Activated CD4-positive, alpha-beta T cell treated with anti-CD3 and anti-CD28 coated beads for 48 hours (primary cell): ENCODE data around the gene CAPN7.
"Not testable (repeated sequence)": the region's sequence is repeated elsewhere in the genome, so short reads cannot be mapped to it uniquely, and the experiment has no call there.

ENCODE experiments used
- DNase-seq: peaks from one replicate; pipeline ENCODE4 v3.0.0-alpha.2; 2020

Gene CAPN7

GRCh38 chr3:15205934-15206661 is at the start of gene CAPN7:
TSS of gene CAPN7 (plus strand) at chr3:15206246. CDS start at chr3:15206496, 250 bp downstream.
- DNase-seq, result peak; percentile 95

GRCh38 chr3:15157441-15157840 is 48.6 kb upstream of the CAPN7 start:
- DNase-seq, result no peak

- no peak for DNase-seq
Observed at GRCh38 chr3:15159501-15160136, 46.4 kb upstream of the CAPN7 start.

DNA sequence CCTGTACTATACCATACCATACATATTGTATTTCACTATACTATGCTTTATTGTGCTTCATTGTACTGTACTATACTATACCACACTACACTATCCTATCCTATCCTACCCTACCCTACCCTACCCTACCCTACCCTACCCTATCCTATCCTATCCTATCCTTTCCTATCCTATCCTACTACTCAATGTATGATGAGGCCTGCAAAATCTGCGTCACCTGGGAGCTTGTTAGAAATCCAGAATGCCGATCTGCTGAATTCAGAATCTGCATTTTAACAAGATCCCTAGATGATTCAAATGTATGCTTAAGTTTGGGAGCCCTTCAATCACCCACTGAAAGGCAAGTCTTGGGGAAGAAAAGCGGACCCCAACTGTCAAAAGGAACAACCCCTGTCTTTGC is 45.4 kb upstream of the CAPN7 start:
- no peak for DNase-seq

DNA sequence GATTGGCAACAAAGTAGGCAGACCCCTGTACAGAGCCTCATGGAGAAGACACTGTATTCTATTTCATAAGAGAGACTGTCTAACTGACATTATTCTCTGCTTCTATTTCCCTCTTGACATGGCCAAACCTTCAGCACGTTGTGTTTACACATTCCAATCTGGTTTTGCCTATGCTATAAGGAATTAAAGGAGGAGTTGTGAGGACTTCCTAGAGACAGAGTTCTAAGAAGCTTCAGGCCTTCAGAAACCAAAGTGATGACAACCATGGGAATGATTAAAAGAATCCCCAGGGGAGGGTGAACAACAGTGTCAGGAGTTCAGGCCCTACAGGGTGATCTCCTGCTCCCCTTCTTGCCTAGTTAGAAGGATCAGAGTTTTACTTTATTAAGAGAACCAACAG is 44.9 kb upstream of the CAPN7 start:
- no peak for DNase-seq

DNA sequence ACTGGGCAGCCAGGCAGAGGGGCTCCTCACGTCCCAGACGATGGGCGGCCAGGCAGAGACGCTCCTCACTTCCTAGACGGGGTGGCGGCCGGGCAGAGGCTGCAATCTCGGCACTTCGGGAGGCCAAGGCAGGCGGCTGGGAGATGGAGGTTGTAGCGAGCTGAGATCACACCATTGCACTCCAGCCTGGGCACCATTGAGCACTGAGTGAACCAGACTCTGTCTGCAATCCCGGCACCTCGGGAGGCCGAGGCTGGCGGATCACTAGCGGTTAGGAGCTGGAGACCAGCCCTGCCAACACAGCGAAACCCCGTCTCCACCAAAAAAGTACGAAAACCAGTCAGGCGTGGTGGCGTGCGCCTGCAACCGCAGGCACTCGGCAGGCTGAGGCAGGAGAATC is 42.4 kb upstream of the CAPN7 start:
- DNase-seq, result not testable (repeated sequence)

DNA sequence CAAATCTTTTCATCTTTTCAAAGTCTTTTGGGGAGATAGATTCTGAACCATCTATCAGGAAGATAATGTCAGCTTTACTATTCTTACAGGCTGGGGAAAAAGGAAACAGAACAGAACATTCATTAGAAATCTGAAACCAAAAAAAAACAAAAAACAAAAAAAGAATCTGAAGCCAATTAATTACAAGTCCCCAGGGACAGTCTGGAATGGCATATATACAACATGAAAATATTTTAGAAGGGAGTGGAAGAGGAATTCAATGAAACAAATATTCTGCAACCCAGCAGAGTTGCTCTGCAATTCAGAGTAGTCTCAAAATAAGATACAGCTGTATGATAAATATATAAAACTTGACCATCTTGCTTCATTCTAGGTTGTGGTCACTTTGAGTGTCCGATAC is 41.7 kb upstream of the CAPN7 start:
- DNase-seq, result no peak

DNA sequence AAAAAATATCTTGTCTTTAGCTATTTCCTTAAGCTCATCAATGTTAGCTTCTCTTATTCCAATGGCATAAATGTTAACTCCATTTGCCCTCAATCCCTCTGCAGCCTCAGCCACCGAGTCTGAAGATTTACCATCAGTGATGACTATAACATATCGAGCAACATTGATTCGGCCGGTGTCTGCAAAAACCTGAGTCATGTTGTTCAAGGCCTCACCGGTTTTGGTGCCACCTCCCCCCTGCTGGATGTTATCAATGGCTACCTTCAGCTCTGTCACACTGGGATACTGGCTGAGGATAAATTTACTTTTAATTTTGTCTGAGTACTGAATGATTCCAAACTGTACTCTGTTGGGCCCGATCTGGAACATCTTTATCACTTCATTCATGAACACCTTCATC is 41.0 kb upstream of the CAPN7 start:
- DNase-seq, result no peak

DNA sequence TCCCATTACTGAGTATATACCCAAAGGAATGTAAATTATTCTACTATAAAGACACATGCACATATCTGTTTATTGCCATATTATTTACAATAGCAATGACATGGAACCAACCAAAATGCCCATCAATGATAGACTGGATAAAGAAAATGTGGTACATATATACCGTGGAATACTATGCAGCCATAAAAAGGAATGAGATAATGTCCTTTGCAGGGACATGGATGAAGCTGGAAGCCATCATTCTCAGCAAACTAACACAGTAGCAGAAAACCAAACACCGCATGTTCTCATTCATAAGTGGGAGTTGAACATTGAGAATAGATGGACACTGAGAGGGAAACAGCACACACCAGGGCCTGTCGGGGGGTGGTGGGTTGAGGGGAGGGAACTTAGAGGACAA is 39.7 kb upstream of the CAPN7 start:
- not testable (repeated sequence) for DNase-seq

DNA sequence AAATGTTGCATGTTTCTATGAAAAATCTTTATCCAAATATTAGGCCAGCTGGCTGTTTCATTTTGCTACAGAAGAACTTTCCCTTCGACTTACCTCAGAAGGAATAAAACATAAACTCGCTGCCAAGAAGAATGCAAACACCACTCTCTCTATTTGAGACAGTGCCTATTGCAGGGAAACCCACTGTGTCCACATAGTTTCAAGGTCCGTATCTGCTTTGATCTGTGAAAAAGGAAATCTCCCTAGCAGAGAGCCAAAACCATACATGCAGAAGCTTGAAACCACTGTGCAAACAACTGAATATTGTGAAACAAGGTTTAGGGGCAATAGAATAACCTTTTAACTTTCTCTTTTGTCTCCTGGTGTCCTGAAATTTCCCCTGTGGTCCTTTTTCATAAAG is 35.0 kb upstream of the CAPN7 start:
- DNase-seq, result no peak

GRCh38 chr3:15172806-15173205 is 33.2 kb upstream of the CAPN7 start:
- DNase-seq, result no peak

GRCh38 chr3:15174953-15175352 is 31.1 kb upstream of the CAPN7 start:
- DNase-seq, result no peak

GRCh38 chr3:15175605-15176004 is 30.4 kb upstream of the CAPN7 start:
- DNase-seq, result no peak

DNA sequence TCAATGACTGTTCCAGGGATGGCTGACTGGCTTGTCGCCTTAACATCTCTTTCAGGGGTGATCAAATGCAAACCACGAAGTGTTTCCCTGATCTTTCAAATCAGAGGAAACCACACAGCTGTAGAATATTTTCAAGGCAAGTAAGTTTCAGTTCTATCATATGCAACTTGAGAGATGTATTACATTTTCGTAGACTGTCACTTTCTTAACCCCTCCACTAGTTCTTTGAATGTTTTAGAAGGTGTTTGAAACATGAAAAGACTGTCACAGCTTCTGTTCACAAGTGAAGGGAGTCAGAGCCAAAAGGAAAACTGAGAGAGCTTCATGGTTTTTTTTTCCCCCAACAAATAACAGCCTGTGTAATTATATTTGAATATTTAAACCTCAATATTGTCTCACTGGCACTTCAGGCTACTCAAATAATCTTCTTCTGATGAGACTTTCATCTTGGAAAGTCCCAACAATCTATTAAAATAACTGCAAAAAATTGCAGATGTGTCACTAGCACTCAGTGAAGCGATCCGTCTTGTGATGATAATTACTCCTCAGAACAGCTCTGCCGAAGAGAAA is 25.9 kb upstream of the CAPN7 start:
- no peak for DNase-seq

GRCh38 chr3:15181511-15181910 is 24.5 kb upstream of the CAPN7 start:
- DNase-seq, result no peak

DNA sequence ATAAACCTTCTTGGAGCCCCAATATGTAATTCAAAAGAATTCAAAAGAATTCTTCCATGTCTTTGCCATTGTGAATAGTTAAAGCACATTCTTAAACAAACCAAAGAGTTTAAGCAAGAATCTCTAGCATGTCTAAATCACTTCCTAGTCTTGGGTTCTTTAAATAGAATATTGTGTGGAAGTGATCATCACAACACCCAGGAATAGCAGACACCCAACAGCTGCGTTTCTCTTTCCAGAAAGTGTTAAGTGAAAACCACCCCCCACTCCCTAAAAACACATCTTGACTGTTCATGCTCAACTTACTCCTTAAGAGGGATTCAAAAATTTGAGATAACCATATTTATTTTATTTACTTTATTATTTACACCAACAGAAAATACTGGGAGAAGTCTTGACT is 24.1 kb upstream of the CAPN7 start:
- DNase-seq, result no peak

DNA sequence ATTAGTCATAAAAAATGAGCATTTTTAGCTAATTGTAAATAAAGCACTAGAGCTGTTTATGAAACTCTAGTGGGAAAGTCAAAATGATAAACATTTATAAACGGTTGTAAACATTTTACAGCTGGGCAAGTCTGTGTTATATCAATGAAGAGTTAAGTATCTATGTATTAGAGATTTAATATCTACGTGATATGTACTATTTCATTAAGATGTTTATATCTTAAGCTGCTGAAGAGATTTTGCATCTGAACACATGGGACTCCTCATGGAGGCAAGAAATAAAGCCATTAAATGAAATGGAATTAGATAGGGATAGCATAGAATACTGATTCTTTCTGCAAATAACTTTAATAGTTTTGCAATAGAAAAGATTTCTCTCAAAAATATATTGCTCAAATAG is 23.0 kb upstream of the CAPN7 start:
- DNase-seq, result no peak

DNA sequence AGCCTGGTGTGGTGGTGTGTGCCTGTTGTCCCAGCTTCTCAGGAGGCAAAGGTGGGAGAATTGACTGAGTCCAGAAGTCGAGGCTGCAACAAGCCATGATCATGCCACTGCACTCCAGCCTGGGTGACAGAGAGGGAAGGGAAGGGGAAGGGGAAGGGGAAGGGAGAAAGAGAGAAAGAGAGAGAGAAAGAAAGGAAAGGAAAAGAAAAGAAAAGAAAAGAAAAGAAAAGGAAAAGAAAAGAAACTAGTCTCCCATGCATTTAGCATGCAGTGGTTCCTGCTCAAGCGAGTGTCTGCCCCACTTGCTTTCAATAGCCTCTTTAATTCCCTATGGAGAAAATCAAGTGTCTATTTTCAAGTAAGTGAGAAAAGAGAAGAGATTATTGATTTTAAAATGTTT is 20.6 kb upstream of the CAPN7 start:
- DNase-seq, result no peak

- no peak for DNase-seq
Observed at GRCh38 chr3:15186101-15186476, 20.0 kb upstream of the CAPN7 start.

DNA sequence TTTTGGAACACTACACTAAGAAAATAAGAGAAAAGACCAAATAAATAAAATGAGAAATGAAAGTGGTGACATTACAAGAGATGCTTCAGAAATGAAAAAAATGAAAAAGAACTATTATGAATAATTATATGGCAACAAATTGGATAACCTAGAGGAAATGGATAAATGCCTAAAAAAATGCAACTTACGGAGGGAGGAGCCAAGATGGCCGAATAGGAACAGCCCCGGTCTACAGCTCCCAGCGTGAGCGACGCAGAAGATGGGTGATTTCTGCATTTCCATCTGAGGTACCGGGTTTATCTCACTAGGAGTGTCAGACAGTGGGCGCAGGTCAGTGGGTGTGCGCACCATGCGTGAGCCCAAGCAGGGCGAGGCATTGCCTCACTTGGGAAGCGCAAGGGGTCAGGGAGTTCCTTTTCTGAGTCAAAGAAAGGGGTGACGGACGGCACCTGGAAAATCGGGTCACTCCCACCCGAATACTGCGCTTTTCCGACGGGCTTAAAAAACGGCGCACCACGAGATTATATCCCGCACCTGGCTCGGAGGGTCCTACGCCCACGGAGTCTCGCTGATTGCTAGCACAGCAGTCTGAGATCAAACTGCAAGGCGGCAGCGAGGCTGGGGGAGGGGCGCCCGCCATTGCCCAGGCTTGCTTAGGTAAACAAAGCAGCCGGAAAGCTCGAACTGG is 19.4 kb upstream of the CAPN7 start:
- not testable (repeated sequence) for DNase-seq

GRCh38 chr3:15197340-15198029 is 8.6 kb upstream of the CAPN7 start:
- DNase-seq, result no peak

DNA sequence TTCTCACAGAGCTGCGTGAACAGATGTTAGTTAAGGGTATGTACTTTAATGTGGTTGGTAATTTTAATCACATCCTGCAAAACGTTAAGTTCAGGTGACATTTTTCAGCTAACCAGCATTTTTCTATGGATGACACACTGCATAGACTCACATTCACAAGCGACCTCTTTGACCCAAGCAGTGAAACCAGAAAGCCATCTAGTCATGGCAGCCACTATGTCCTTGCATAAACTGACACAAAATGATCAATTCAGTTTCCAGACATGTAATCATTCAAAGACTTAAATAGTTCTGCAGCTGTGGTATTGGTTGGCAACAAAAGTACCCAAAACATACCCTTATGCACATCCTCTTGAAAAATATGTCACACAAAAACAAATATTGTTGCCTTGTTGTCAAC is 7.4 kb upstream of the CAPN7 start:
- no peak for DNase-seq

- DNase-seq, result peak; percentile 15
Observed at GRCh38 chr3:15199493-15200105, 6.4 kb upstream of the CAPN7 start.
